Upper lobe of left lung (tissue), 6 donors: ENCODE results near the gene SORL1. TPM values are rescaled to one million over a fixed set of nuclear protein-coding genes. Genes with fewer than 3 reads are reported as not detected.

Experiments
- ATAC-seq, 2 donors: fragments of 200-7000 bp; cut with Tn5 transposase; one replicate each; pipeline ENCODE4 v1.9.1; 2022; ENCODE audit warnings: mild to moderate bottlenecking in 2 of 2, moderate library complexity in 2 of 2; ENCODE audit not compliant: low FRiP score in 2 of 2
- DNase-seq, 2 donors: peaks; one replicate each; pipeline ENCODE4 v3.0.0-alpha.2; 2019 to 2020
- H3K27ac ChIP-seq, 4 donors: fragments of 200-600 bp; sonication (generic); one replicate each; pipeline ENCODE4 v1.5.1; 2016 to 2019
- H3K27me3 ChIP-seq, 4 donors: fragments of 200-600 bp; sonication (generic); one replicate each; pipeline ENCODE4 v1.5.1; 2017 to 2019
- H3K36me3 ChIP-seq, 4 donors: fragments of 200-600 bp; sonication (generic); one replicate each; pipeline ENCODE4 v1.5.1; 2016 to 2019
- H3K4me1 ChIP-seq, 4 donors: fragments of 200-600 bp; sonication (generic); one replicate each; pipeline ENCODE4 v1.5.1; 2018 to 2019
- H3K4me3 ChIP-seq, 4 donors: fragments of 200-600 bp; sonication (generic); one replicate each; pipeline ENCODE4 v1.5.1; 2017 to 2019; ENCODE audit warnings: mild to moderate bottlenecking in 2 of 4, moderate library complexity in 1 of 4
- H3K9me3 ChIP-seq, 4 donors: fragments of 200-600 bp; sonication (generic); one replicate each; pipeline ENCODE4 v1.5.1; 2018 to 2019
- EP300 ChIP-seq, 4 donors: sonication (generic); formaldehyde crosslinking; IDR thresholded peaks; one replicate each; pipeline ENCODE4 v1.5.1; 2017; ENCODE audit warnings: antibody characterized with exemption in 4 of 4, control low read depth in 2 of 4
- POLR2A ChIP-seq, 4 donors: fragments of 450-650 bp; IDR thresholded peaks; one replicate each; pipeline ENCODE4 v1.5.1; 2016 to 2017; ENCODE audit warnings: antibody characterized with exemption in 4 of 4, mild to moderate bottlenecking in 2 of 4
- POLR2AphosphoS5 ChIP-seq, 2 donors: sonication (generic); formaldehyde crosslinking; IDR thresholded peaks; one replicate each; pipeline ENCODE4 v1.5.1; 2017; ENCODE audit warnings: antibody characterized with exemption in 2 of 2
- WGBS, 2 donors: methylation state at CpG; one replicate each; pipeline ENCODE4 v1.1.5; 2017 to 2018; 5-methylcytosine and 5-hydroxymethylcytosine counted together
- total RNA-seq, 6 donors: library from RNA; depleted of rRNA in 4 of 6; stranded (reverse); fragments of >200 nt in 4 of 6; gene quantifications; one replicate each; pipeline versions ENCODE4 v1.1.0 to v1.2.1, GENCODE V29; 2016 to 2021
- TF ChIP-seq, protein P1 (sequence below), 6 experiments: fragments of 450-650 bp in 4 of 6; fragments of 200-600 bp in 2 of 6; sonication (generic) in 2 of 6; IDR thresholded peaks; one replicate each; pipeline ENCODE4 v1.5.1; 2016 to 2019; ENCODE audit warnings: antibody characterized with exemption in 6 of 6
- donor health status: DM: no; HTN: no; CAD: no; lungs with moderate emphysema.
- donor health status: DM: no; HTN: yes; CAD: no; lungs with severe emphysema.

The SORL1 gene
- total RNA-seq, 6 donors from 2014 or later: 33.3 to 85.9 (median 67.2) TPM

DNA sequence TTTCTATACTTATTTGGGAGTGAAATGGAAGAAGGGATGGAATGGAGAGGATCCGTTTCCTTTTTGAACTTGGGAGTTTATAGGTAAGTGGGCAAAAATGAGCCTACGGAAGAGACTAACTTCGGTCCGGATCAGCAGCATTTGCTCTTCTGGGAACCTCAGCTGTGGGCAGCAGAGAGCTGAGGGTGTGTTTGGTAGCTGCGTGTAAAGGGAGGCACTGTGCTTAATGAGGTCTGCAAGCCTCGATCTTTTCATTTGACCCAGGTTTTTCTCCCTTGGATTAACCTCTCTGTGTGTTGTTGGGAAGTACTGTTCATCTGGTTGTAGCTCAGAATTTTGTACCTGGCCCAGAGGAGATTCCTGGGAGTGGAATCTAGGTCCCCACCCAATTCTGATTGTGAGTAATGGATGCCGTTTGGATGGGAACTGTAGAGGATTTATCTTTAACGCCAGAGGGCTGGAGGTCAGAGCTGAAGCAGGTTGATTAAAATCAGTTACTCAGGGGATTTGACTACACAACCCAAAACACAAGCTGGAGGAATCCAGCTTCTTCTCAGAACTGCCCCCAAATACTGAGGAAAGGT lies 202.2 kb downstream of the SORL1 start:
- Histone ChIP-seq H3K27me3 (no peaks in the 10 kb centered on the region), H3K9me3 (no peaks in the 10 kb centered on the region), H3K36me3 (no peaks in the 10 kb centered on the region), H3K4me1 (peaks cover 2 to 22% (median 14%) of the 10 kb centered on the region in 4 donors), H3K4me3 (no peak overlapping the region), H3K27ac (peak overlapping the region in 1 of 4 donors; percentile 82)
- ATAC-seq: no peak
- no peak for DNase-seq
- TF ChIP-seq, protein P1, sequence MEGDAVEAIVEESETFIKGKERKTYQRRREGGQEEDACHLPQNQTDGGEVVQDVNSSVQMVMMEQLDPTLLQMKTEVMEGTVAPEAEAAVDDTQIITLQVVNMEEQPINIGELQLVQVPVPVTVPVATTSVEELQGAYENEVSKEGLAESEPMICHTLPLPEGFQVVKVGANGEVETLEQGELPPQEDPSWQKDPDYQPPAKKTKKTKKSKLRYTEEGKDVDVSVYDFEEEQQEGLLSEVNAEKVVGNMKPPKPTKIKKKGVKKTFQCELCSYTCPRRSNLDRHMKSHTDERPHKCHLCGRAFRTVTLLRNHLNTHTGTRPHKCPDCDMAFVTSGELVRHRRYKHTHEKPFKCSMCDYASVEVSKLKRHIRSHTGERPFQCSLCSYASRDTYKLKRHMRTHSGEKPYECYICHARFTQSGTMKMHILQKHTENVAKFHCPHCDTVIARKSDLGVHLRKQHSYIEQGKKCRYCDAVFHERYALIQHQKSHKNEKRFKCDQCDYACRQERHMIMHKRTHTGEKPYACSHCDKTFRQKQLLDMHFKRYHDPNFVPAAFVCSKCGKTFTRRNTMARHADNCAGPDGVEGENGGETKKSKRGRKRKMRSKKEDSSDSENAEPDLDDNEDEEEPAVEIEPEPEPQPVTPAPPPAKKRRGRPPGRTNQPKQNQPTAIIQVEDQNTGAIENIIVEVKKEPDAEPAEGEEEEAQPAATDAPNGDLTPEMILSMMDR (IDR thresholded peaks at IDR 0.05): no peak
- no peak for TF ChIP-seq POLR2AphosphoS5 (IDR thresholded peaks at IDR 0.05)
- no peak for TF ChIP-seq EP300 (IDR thresholded peaks at IDR 0.05)
- no peak for TF ChIP-seq POLR2A (IDR thresholded peaks at IDR 0.05)
- 78 to 91% methylated on average over 8 of the region's 8 CpGs for WGBS, 2 donors

- Histone ChIP-seq H3K27me3 (no peaks in the 10 kb centered on the region), H3K36me3 (no peaks in the 10 kb centered on the region), H3K27ac (peak overlapping the region; percentile 70 to 83 (median 79)), H3K4me1 (peaks cover 2 to 22% (median 14%) of the 10 kb centered on the region in 4 donors), H3K4me3 (peak overlapping the region in 3 of 4 donors; percentile 38 to 54 (median 43)), H3K9me3 (no peaks in the 10 kb centered on the region)
- no peak for TF ChIP-seq EP300 (IDR thresholded peaks at IDR 0.05)
- no peak for TF ChIP-seq POLR2A (IDR thresholded peaks at IDR 0.05)
- TF ChIP-seq POLR2AphosphoS5 (IDR thresholded peaks at IDR 0.05): no peak
- TF ChIP-seq, protein P1 (IDR thresholded peaks at IDR 0.05): no peak
- 24 to 26% methylated on average over 16 of the region's 16 CpGs for WGBS, 2 donors
- ATAC-seq (no peak), DNase-seq (no peak)
These were observed 202.9 kb downstream of the SORL1 start for GRCh38 chr11:121654843-121655536.

DNA sequence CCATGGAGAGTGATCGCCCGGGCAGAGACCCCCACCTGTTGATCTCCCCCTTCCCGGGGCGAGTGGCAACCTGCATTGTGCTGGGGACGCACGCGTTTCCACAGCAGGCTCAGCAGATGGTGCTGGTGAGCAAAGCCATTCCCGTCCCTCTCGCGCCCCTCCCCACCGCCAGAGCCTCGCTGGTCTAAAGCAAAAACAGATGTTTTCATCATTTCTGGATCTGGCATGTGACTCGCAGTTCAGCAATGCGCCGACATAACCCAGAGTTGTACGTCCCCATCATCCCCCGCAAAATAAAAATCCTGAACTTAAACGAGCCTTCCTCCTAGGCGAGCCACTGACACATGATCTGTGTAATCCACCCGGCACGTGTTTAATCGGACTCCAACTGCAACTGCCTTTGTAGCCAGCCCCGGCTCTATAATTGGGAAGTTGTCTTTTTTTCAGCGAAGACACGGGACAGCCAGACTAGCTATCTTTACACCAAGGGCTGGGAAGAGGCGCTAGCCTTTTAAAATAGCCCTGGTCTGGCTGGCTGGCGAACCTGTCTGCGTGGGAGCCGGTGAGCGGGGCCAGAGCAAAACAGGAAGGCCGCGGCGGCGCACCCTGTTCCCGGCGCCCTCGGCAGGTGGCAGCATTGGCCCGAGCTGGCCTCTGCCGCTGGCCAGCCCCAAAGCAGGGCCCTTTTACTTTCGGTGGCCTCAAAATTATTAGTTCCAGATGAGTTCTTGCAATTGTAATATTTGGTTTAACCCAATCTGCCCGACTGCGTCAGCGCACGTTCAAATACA lies 203.6 kb downstream of the SORL1 start:
- no peaks in the 10 kb centered on the region for H3K9me3 ChIP-seq
- TF ChIP-seq, protein P1 (IDR thresholded peaks at IDR 0.05): peak; percentile 79 to 90 (median 86)
- no peak for TF ChIP-seq POLR2A (IDR thresholded peaks at IDR 0.05)
- peak in 1 of 2 donors; percentile 22 for TF ChIP-seq POLR2AphosphoS5 (IDR thresholded peaks at IDR 0.05)
- TF ChIP-seq EP300 (IDR thresholded peaks at IDR 0.05): no peak
- peak; percentile 97 for ATAC-seq
- peak overlapping the region; percentile 70 to 83 (median 79) for H3K27ac ChIP-seq
- H3K4me1 ChIP-seq: peaks cover 2 to 22% (median 14%) of the 10 kb centered on the region in 4 donors
- WGBS, 2 donors: 4 to 6% methylated on average over 29 to 32 of the region's 44 CpGs
- DNase-seq: peak; percentile 85 to 97
- H3K4me3 ChIP-seq: peak overlapping the region in 3 of 4 donors; percentile 38 to 54 (median 43)
- no peaks in the 10 kb centered on the region for H3K36me3 ChIP-seq
- H3K27me3 ChIP-seq: no peaks in the 10 kb centered on the region

DNA sequence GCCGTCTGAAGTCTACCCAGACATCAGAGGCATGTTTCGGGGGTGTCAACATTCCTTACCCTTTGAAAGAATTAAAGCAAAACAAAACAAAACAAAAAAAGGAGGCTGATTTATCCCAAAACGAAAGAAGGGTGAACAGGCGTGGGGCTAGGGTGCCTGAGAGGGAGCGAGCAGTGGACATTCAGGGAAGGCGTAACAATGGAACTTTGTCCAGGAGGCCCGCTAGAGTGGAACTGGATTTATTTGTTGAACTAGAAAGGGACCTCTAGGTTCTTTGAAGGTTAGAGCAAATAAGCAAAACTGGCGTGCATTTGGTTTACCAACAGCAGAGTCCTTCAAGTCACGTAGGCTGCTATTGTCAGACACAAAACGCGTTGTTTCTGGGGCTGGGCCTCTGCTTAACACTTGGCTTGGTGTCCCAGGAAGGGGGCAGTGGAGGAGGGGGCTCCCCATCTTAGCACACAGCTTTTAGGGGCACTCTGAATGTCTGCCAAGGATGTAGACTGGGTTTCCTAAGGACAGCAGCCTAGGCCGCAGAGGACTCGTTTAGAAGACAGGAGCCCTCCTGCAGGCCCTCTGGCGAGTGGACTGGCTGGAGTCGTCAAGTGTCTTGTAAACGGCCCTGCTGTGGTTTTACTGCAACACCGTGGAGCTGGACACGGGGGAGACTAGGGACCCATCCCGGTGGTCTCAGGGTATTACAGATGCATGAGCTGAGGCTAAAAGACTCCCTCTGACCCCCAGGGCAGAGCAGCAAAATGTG lies 204.4 kb downstream of the SORL1 start:
- H3K36me3 ChIP-seq: no peaks in the 10 kb centered on the region
- ATAC-seq: no peak

More for the DNA sequence above, 204.4 kb downstream of the SORL1 start:
- Histone ChIP-seq H3K27me3 (no peaks in the 10 kb centered on the region), H3K4me1 (peaks cover 2 to 22% (median 14%) of the 10 kb centered on the region in 4 donors), H3K27ac (peak overlapping the region; percentile 70 to 83 (median 79)), H3K4me3 (peak overlapping the region in 3 of 4 donors; percentile 38 to 54 (median 43)), H3K9me3 (no peaks in the 10 kb centered on the region)
- no peak for DNase-seq
- WGBS, 2 donors: 74 to 77% methylated on average over 15 to 19 of the region's 19 CpGs
- no peak for TF ChIP-seq POLR2AphosphoS5 (IDR thresholded peaks at IDR 0.05)
- TF ChIP-seq POLR2A (IDR thresholded peaks at IDR 0.05): no peak
- TF ChIP-seq, protein P1 (IDR thresholded peaks at IDR 0.05): no peak
- TF ChIP-seq EP300 (IDR thresholded peaks at IDR 0.05): no peak
